HG03095 (cell line): ENCODE results near the gene OLIG2.

Experiments used
- ATAC-seq: cut with Tn5 transposase; IDR thresholded peaks from one replicate; pipeline ENCODE4 v1.9.1; 2021; ENCODE audit warnings: moderate library complexity; ENCODE audit not compliant: unreplicated experiment

The OLIG2 gene

DNA sequence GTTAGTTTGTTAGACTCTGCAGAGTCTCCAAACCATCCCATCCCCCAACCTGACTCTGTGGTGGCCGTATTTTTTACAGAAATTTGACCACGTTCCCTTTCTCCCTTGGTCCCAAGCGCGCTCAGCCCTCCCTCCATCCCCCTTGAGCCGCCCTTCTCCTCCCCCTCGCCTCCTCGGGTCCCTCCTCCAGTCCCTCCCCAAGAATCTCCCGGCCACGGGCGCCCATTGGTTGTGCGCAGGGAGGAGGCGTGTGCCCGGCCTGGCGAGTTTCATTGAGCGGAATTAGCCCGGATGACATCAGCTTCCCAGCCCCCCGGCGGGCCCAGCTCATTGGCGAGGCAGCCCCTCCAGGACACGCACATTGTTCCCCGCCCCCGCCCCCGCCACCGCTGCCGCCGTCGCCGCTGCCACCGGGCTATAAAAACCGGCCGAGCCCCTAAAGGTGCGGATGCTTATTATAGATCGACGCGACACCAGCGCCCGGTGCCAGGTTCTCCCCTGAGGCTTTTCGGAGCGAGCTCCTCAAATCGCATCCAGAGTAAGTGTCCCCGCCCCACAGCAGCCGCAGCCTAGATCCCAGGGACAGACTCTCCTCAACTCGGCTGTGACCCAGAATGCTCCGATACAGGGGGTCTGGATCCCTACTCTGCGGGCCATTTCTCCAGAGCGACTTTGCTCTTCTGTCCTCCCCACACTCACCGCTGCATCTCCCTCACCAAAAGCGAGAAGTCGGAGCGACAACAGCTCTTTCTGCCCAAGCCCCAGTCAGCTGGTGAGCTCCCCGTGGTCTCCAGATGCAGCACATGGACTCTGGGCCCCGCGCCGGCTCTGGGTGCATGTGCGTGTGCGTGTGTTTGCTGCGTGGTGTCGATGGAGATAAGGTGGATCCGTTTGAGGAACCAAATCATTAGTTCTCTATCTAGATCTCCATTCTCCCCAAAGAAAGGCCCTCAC is at the start of gene OLIG2:
OLIG2 (plus strand) TSS at position 447 of the 954 bp plus-strand sequence. CDS start 928 bp downstream, outside the sequence.
- no peak for ATAC-seq

- ATAC-seq: no peak
Measured at GRCh38 chr21:32976791-32977190, 48.9 kb upstream of the OLIG2 start.

DNA sequence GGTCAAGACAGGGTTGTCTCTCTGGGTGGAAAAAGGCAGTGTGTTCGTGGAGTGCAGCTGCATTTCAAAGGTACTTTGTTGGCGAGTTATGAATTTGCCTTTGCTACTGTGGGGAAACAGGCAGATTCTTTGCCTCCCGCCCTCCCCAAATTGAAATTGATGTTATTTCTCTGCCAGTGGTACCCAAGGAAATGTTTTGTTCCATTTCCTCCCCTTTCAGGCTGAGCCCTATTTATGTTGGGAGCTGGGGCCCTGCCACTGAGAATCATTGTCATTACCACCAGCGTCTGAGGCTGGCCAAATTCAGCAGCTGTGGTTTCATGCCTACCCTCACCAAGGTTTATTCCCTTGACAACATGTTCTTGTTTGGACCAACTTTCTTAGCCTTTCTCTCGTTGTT is 48.5 kb upstream of the OLIG2 start:
- no peak for ATAC-seq

GRCh38 chr21:32978331-32979270 is 47.1 kb upstream of the OLIG2 start:
- ATAC-seq: no peak

GRCh38 chr21:32979598-32980268 is 46.0 kb upstream of the OLIG2 start:
- ATAC-seq: no peak

GRCh38 chr21:32981096-32981495 is 44.6 kb upstream of the OLIG2 start:
- no peak for ATAC-seq

- no peak for ATAC-seq
Measured at GRCh38 chr21:32990666-32991065, 35.1 kb upstream of the OLIG2 start.

GRCh38 chr21:32991361-32991760 is 34.4 kb upstream of the OLIG2 start:
- ATAC-seq: no peak

DNA sequence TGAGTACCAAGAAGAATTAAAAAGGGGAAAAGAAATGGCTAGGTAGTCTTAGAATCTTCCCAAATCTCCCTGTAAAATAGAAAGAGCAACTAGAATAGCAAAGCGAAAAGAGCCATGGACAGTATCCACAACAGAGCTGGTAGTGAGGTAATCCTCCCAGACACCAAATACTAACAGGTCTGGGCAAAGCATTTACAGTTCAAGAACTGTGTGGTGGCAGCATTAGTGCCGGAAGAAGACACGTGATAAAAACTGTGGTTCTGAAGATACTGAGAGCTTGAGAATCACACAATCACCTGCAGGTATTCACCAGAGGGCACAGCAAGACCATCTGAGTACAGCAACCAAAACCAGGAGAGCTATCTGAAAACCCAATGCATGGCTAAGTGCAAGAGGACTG is 31.8 kb upstream of the OLIG2 start:
- ATAC-seq: no peak

DNA sequence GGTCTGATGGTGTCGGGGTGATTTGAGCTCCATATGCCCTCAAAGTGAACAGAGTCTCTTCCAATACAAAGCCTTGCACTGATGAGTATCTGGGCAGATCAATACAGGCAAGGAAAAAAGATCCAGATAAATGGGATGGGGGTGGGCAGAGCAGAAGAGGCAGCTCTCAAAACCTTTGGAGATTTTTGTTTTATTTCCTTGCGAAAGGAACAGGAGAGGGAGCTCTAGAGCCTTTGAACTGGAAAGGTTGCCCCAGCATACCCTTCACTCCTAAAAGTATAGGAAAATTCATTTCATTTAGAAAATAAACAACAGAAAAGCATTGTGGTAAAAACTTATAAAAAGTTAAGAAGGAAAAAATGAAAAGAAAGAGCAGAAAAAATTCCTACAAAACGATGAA is 31.4 kb upstream of the OLIG2 start:
- ATAC-seq: no peak

DNA sequence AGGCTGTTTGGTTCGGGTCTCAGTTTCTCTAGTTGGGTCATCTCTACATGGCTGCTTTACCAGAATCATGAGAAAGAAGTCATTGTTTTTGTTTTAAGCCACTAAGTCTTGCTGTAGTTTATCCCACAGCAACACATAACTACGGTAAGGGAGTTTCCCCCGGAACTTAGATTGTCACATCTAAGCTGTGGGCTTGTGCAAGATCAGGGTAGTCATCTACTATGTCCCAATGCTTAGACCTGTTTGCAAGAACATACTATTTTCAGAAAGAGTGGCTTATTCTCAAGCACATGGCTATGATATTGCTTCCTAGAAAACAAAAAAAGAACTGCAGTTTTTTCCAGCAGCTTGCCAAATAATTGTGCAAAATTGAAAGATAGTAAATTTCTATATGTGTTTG is 18.0 kb upstream of the OLIG2 start:
- no peak for ATAC-seq

- no peak for ATAC-seq
Measured at GRCh38 chr21:33008333-33009051, 17.2 kb upstream of the OLIG2 start.

DNA sequence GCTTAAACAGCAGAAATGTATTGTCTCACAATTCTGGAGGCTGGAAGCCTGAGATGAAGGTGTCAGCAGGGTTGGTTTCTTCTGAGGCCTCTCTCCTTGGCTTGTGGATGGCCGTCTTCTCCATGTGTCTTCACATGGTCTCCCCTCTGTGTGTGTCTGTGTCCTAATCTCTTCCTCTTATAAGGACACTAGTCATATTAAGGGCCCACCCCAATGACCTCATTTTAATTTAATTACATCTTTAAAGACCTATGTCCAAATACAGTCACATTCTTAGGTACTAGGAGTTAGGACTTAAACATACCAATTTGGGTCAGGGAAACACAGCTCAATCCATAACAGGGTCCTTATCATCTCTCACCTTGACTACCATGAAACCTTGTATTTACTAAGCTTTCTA is 14.8 kb upstream of the OLIG2 start:
- ATAC-seq: no peak

- ATAC-seq: no peak
Measured at GRCh38 chr21:33011462-33011861, 14.3 kb upstream of the OLIG2 start.

DNA sequence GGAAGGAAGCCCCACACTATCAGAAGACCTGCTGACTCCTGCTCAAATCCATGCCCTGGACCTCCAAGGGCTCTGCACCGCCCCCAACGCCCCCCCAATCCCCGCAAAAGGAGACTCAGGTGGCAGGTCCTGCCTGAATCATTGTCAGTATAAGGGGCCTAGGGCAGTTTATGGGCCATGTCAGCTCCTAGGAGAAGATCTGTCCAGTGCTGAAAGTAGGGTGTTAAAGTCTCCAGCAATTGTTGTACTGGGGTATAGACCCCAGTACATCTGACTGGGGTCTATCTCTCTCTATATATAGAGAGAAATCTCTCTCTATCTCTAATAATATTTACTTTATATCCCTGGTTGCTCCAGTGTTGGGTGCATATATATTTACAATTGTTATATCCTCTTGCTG is 12.1 kb upstream of the OLIG2 start:
- no peak for ATAC-seq

- ATAC-seq: no peak
Measured at GRCh38 chr21:33014331-33014730, 11.4 kb upstream of the OLIG2 start.

DNA sequence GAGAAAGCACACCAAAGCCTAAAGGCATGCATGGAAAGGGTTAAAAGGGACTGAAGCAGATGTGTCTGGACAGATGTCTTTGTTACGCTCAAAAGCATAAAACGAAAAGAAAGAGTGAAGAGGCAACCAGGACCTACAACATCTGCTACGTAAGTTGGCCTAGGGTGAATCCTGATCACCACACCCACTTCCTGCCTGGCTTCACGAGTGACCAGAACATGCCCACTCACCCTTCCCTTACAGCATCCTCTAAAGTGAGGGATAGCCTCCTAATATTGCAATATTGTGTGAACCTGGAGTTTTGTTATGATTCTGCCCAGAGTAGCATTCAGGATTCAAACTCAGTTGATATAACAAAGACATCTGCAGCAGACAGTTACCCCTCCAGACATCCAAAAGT is 10.6 kb upstream of the OLIG2 start:
- no peak for ATAC-seq

DNA sequence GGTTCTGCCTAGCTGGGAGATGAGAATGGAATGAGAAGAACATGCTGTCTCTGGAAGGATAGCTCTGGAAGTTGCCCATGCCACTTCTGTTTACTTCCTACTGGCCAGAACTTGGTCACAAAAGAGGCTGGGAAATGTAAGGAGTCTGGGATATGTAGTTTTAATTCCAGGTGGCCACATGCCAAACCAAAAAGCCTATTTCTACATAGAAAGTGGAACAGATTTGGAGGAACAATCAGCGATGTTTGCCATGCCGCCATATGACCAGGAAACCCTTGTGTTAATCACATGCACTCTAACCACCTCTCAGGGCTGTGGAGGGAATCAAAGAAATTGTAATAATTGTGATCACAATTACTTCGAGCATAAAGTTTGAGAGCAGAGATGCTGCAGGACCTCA is 10.0 kb upstream of the OLIG2 start:
- no peak for ATAC-seq

DNA sequence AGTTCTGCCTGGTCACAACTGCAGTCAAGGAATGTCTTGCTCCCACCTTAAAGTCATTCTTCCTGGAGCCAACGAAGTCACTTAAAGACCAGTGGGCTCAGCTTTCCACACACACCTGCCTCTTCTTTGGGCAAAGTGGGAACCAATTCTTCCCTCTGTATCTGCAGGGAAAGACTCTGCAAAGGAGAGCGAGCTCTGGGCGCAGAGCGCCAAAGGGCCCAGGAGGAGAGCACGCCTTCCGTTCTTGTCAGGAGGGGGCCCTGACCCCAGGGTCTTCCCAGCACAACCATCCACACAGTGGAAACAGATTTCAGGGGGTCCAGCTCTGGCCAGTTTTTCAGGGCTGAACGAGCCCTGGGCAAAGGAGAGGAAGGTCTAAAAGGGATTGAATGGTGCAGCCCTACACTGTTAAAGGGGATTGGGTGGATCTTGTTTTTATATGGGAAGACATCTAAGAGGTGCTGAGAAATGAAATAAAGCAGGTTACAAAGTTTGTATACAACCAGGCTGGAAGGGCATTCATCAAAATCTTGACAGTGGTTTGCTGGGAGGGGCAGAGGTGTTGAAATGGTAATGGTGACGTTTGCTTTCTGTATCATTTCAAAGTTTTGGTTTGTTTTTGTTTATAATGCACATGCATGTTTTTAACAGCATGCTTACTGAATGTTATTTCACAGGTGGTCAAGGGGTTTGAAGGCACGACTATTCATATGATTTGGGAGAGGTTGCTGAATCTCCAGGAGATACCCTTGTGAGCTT is 6.8 kb upstream of the OLIG2 start:
- no peak for ATAC-seq

GRCh38 chr21:33019516-33019884 is 6.2 kb upstream of the OLIG2 start:
- ATAC-seq: no peak
